ENCODE results near the gene DTNA. TPM values are rescaled to one million over a fixed set of nuclear protein-coding genes. Genes with fewer than 3 reads are reported as not detected.

Gene DTNA
- total and polyA plus RNA-seq, 2 of the 8 experiments (the other 6 are each of a cell fraction or from before 2014, with no cell fraction given) = 30.2 to 32.7 TPM

- CTCF ChIA-PET (ENCODE audit: partially characterized antibody) = interaction anchor here (1.0 kb wide), 1 partner anchor 52 kb away, joined by 3 read pairs; no protein-coding TSS in a partner anchor
- TF ChIP-seq CHD1 (IDR thresholded peaks at IDR 0.05; ENCODE audit: low read depth, low read length) = no peak
- no peak for TF ChIP-seq CTCF (IDR thresholded peaks at IDR 0.05; ENCODE audit: control extremely low read depth in 1 of 3, insufficient read depth in 1 of 3, low read depth in 1 of 3, low read length in 3 of 3)
- no peak for TF ChIP-seq CREB1 (IDR thresholded peaks at IDR 0.05)
- TF ChIP-seq TAF1 (IDR thresholded peaks at IDR 0.05; ENCODE audit: low read depth, low read length) = no peak
- TF ChIP-seq ATF2 (IDR thresholded peaks at IDR 0.05; ENCODE audit: low read length) = no peak
- TF ChIP-seq CEBPB (IDR thresholded peaks at IDR 0.05; ENCODE audit: low read depth, low read length) = no peak
- TF ChIP-seq HDAC2 (IDR thresholded peaks at IDR 0.05; ENCODE audit: borderline replicate concordance in 1 of 2, low read depth in 2 of 2, low read length in 2 of 2) = no peak
- no peak for TF ChIP-seq MAFK (IDR thresholded peaks at IDR 0.05; ENCODE audit: low read depth, low read length)
- no peak for TF ChIP-seq RXRA (IDR thresholded peaks at IDR 0.05; ENCODE audit: insufficient read depth, low read depth, low read length)
- no peak for TF ChIP-seq KDM5A (IDR thresholded peaks at IDR 0.05; ENCODE audit: low read length)
- TF ChIP-seq JUN (IDR thresholded peaks at IDR 0.05; ENCODE audit: low read depth, low read length) = no peak
Observed at GRCh38 chr18:34918856-34919255, 208.8 kb downstream of the DTNA start.

More at GRCh38 chr18:34918856-34919255, 208.8 kb downstream of the DTNA start:
- H4K91ac ChIP-seq (replicated peaks; ENCODE audit: insufficient read length, low read length) = no peak overlapping the region
- no peaks in the 10 kb centered on the region; a peak in 1 of 7 replicates for H3K4me1 ChIP-seq (replicated peaks in 1 of 4; ENCODE audit: control insufficient read depth in 3 of 4, insufficient read depth in 4 of 4, low read length in 3 of 4)
- H3K36me3 ChIP-seq (ENCODE audit: control insufficient read depth in 2 of 4, insufficient read depth in 4 of 4, low read length in 3 of 4) = no peaks in the 10 kb centered on the region
- H3K27ac ChIP-seq (ENCODE audit: low read depth, low read length) = no peak overlapping the region
- no peak overlapping the region for H4K5ac ChIP-seq (ENCODE audit: insufficient read length, low read depth, low read length)
- no peak overlapping the region for H2BK12ac ChIP-seq (ENCODE audit: low read depth, low read length)
- DNase-seq (ENCODE audit: low read depth in 1 of 2, low spot score in 2 of 2) (no peak), FAIRE-seq (no peak)
- no peak overlapping the region for H3K4ac ChIP-seq (replicated peaks; ENCODE audit: insufficient read length, low read depth, low read length)
- POLR2A ChIA-PET (ENCODE audit: partially characterized antibody) = no interaction called here
- no peaks in the 10 kb centered on the region for H4K20me1 ChIP-seq (replicated peaks in 1 of 2; ENCODE audit: control insufficient read depth in 1 of 2, insufficient read depth in 2 of 2, low read length in 2 of 2)
- H3K23me2 ChIP-seq (ENCODE audit: low read depth, low read length) = no peaks in the 10 kb centered on the region
- no peak overlapping the region for H3K23ac ChIP-seq (ENCODE audit: insufficient read length)
- no peak overlapping the region for H2BK15ac ChIP-seq (ENCODE audit: low read length)
- no peak overlapping the region for H2BK120ac ChIP-seq (replicated peaks; ENCODE audit: low read depth, low read length)
- no peak overlapping the region for H2AK5ac ChIP-seq (ENCODE audit: low read depth, low read length)
- no peaks in the 10 kb centered on the region for H3K9me3 ChIP-seq (ENCODE audit: insufficient read depth in 2 of 2, low read depth in 1 of 2, low read length in 1 of 2)
- no peak overlapping the region for H2AFZ ChIP-seq (ENCODE audit: low read length)
- no peak overlapping the region for H3K56ac ChIP-seq (replicated peaks; ENCODE audit: insufficient read length, low read depth, low read length)
- H3K79me1 ChIP-seq (ENCODE audit: low read depth, low read length) = no peaks in the 10 kb centered on the region
- H3K27me3 ChIP-seq (replicated peaks in 1 of 4; ENCODE audit: control insufficient read depth in 3 of 4, extremely low read depth in 1 of 4, insufficient read depth in 3 of 4, low read length in 3 of 4) = no peaks in the 10 kb centered on the region
- WGBS, 2 experiments (ENCODE audit: extremely low coverage in 1 of 2, insufficient coverage in 1 of 2, insufficient read length in 1 of 2, insufficient replicate concordance in 2 of 2, low coverage in 1 of 2, low lambda C conversion rate in 2 of 2, missing lambda C conversion rate in 1 of 2) = 88% methylated on average over 5 of the region's 5 CpGs; no CpG with 5 or more reads in 1 of the 2 experiments
- H3K18ac ChIP-seq (ENCODE audit: extremely low read depth, low read length) = no peak overlapping the region
- no peak overlapping the region for H4K8ac ChIP-seq (ENCODE audit: extremely low read depth, insufficient read depth, low read length)
- H2BK5ac ChIP-seq (ENCODE audit: low read depth, low read length) = no peak overlapping the region
- H3K14ac ChIP-seq (ENCODE audit: insufficient read length) = no peak overlapping the region
- H3K79me2 ChIP-seq (ENCODE audit: control insufficient read depth in 1 of 2, insufficient read depth in 2 of 2, low read length in 2 of 2) = no peaks in the 10 kb centered on the region
- H3K4me3 ChIP-seq (ENCODE audit: extremely low read depth in 1 of 4, insufficient read depth in 2 of 4, low read depth in 3 of 4, low read length in 4 of 4) = no peak overlapping the region
- no peak overlapping the region for H3K9ac ChIP-seq (replicated peaks in 1 of 4; ENCODE audit: extremely low read depth in 1 of 4, low read depth in 3 of 4, low read length in 3 of 4)
- H3K4me2 ChIP-seq (ENCODE audit: insufficient read depth in 1 of 2, low read depth in 2 of 2, low read length in 2 of 2) = no peak overlapping the region
- no peak overlapping the region for H2BK20ac ChIP-seq (ENCODE audit: low read length)
